WI38 (cell line): ENCODE measurements around the gene EID3.

Experiments
- H3K4me3 ChIP-seq: 2 replicates; pipeline ENCODE4 v1.5.1; 2011; ENCODE audit warnings: low read depth, mild to moderate bottlenecking, control low read depth, low read length
- TF ChIP-seq, protein P1 (sequence below): IDR thresholded peaks from 2 replicates; pipeline ENCODE4 v1.5.1; 2012; ENCODE audit warnings: low read depth, mild to moderate bottlenecking, control low read depth, low read length

The EID3 gene

DNA sequence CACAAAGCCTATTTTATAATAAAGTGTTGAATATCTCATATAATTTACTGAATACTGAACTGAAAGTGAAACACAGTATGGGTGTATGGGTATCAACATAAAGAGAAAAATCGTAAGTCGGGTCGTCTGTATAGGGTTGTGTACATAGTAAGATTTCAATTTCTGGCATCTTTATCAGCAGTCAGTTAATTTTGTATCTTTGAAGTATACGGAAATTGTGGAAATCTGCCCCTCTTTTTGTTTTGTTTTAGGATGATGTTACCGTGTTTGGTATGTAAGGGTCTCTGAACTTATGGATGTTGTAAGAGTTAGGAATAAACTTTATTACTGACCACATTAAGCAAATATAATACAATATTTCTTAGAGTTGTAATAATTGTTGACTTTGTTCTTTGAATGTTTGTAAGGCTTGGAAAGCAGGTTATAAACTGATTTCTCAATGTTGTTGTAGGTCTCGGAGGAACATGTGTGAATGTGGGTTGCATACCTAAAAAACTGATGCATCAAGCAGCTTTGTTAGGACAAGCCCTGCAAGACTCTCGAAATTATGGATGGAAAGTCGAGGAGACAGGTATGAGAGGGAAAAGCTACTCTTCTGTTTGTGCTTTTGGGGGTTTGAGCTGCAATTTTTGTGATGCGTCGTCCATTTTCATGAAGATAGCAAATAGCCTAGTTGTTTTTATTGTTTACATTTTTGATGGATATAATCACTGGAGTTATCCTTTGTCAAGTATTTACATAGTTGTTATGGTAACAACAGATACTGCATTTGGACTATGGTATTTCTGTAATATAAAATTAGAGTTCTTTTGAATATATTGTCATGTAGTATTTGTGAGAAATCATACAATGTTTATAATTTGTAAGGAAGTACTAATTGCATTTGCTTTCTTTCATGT lies 12.0 kb downstream of the EID3 start:
- H3K4me3 ChIP-seq, result no peak overlapping the region
- TF ChIP-seq, protein P1, sequence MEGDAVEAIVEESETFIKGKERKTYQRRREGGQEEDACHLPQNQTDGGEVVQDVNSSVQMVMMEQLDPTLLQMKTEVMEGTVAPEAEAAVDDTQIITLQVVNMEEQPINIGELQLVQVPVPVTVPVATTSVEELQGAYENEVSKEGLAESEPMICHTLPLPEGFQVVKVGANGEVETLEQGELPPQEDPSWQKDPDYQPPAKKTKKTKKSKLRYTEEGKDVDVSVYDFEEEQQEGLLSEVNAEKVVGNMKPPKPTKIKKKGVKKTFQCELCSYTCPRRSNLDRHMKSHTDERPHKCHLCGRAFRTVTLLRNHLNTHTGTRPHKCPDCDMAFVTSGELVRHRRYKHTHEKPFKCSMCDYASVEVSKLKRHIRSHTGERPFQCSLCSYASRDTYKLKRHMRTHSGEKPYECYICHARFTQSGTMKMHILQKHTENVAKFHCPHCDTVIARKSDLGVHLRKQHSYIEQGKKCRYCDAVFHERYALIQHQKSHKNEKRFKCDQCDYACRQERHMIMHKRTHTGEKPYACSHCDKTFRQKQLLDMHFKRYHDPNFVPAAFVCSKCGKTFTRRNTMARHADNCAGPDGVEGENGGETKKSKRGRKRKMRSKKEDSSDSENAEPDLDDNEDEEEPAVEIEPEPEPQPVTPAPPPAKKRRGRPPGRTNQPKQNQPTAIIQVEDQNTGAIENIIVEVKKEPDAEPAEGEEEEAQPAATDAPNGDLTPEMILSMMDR, result no peak

DNA sequence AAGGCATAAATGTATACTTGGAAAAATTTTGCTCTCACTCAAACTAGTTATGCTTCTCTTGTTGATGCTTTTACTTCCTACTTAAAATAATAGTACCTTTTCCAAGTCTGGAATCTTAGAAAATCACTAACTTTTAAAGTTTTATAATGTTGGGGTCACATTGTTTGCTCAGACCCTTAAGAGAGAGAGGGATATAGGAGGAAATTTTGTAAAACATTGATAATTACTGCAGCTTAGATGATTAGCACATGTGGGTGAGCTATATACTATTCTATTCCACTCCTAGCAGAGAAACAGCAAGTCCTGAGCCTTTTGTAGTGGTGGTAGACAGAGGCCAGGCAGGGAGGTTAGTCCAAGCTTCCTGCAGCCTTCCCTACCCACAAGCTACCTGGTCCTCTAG lies 13.4 kb downstream of the EID3 start:
- TF ChIP-seq, protein P1, result no peak

DNA sequence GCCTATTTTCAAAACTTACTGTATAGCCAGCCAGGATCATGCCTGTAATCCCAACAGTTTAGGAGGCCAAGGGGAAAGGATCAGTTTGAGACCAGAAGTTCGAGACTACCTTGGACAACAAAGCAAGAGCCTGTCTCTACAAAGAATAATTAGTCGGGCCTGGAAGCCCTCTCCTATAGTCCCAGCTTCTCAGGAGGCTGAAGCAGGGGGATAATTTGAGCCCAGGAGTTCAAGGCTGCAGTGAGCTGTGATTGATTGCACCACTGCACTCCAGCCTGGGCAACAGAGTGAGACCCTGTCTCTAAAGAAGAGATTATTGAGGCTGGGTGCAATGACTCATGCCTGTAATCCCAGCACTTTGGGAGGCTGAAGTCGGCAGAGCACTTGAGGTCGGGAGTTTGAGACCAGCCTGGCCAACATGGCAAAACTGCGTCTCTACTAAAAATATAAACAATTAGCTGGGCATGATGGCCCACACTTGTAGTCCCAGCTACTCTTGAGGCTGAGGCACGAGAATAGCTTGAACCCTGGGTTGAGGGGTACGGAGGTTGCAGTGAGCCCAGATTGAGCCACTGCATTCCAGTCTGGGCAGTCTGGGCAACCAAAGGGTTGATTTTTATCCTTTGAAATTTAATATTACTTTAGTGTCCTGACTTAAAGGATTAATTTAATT lies 14.1 kb downstream of the EID3 start:
- TF ChIP-seq, protein P1, result no peak
- no peak overlapping the region for H3K4me3 ChIP-seq

More for the DNA sequence above, 13.4 kb downstream of the EID3 start:
- H3K4me3 ChIP-seq, result no peak overlapping the region

DNA sequence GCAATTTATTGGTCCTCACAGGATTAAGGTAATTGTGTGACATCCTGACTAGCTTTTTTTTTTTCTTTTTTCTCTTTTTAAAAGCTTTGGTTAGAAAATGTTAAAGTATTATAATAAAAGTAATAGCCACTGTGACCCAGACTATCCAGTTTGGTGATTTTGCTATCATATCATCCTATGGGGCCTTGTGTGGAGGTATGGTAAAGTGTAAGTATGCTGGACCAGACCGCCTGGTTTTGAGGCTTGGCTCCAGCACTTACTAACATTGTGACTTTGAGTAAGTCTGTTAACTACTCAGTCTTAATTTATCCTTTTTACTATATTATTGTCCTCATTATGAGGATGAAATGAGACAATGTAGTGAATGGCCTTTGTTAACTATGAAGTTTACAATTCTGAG lies 15.5 kb downstream of the EID3 start:
- H3K4me3 ChIP-seq, result no peak overlapping the region
- TF ChIP-seq, protein P1, result no peak

DNA sequence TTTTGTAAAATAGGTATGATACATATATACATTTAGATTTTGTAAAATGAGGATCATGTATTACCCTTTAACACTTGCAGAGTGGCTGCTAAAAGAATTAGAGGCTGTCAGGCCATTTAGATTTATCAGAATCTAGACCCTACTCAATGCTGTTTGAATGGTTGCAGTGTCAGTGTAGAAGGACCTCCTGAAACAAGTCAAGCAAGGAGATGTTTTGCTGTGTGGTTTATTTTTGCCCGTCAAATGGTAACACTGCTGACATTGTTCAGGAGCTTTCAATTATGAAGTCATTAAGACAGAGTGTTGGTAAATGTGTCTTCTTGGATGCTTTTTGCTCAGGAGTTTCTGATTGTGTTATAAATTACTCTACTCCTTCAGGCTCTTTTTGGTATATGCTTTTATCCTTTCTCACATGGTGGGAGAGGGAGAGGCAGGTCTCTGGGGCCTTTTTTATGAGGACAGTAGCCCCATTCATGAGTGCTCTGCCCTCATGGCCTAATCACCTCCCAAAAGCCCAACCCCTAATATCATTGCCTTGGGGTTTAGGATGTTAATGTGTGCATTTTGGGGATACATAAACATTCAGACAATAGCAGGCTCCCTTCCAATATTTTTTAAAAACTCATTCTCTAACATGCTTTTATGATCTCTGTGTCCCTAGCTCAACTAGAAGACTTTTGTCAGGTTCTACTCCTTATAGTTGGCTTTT lies 16.5 kb downstream of the EID3 start:
- H3K4me3 ChIP-seq, result no peak overlapping the region
- TF ChIP-seq, protein P1, result no peak

DNA sequence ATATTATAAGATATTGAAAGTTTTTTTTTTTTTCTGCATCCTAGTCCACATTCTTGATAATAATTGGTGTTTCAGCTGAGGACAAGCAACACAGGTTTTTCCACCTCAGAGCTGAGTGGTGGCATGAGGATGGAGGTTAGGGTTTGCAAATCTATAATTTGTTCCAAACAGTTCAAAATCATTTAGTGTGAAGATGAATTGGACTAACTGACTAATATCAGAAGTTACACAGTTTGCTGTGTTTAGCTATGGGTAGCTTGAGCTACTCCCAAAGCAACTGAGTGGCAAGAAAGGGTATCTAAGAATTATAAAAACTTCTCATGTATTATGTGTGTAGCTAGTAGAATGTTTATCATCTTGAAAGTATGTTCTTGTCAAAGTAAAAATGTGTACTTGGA lies 17.1 kb downstream of the EID3 start:
- TF ChIP-seq, protein P1, result no peak
- H3K4me3 ChIP-seq, result no peak overlapping the region
